Epithelial cell of proximal tubule (primary cell): ENCODE measurements around the gene EFHD2. TPM values are rescaled to one million over a fixed set of nuclear protein-coding genes. Genes with fewer than 3 reads are reported as not detected.

ENCODE experiments used
- DNase-seq: peaks from one replicate; pipeline ENCODE4 v3.0.0-alpha.2; 2011; ENCODE audit warnings: low read depth
- H3K4me3 ChIP-seq: 2 replicates; pipeline ENCODE4 v1.5.1; 2011; ENCODE audit warnings: low read depth, mild to moderate bottlenecking, low read length
- total RNA-seq: library from RNA; depleted of rRNA; stranded (reverse); fragments of >200 nt; gene quantifications from 2 replicates; pipeline ENCODE4 v1.2.3, GENCODE V29; 2015
- TF ChIP-seq, protein P1 (sequence below): conservative IDR thresholded peaks from 2 replicates; pipeline ENCODE4 v1.5.1; 2012; ENCODE audit warnings: low read depth, mild to moderate bottlenecking, low read length

The EFHD2 gene
- total RNA-seq, 1 donor from 2014 or later = 122 TPM

DNA sequence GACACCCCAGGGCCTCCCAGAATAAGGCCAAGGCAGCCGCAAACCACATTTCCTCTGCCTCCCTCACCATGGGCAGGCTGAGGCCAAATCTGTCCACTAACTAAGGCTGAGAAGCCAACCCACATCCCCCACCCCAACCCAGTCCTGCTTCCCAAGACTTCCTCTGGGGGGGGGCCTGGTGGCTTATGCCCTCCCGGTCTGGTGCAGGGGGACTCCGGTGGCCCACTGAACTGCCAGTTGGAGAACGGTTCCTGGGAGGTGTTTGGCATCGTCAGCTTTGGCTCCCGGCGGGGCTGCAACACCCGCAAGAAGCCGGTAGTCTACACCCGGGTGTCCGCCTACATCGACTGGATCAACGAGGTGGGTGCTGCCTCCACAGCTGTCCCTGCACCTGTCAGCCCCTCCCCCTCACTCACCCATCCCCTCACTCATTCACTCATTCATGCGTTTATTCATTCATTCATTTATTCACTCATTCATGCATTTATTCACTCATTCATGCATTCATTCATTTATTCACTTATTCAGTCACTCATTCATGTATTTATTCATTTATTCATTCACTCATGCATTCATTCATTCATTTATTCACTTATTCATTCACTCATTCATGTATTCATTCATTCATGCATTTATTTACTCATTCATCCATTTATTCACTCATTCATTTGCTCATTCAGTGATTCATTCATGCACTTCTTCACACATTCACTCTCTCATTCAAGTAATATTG, 35.9 kb downstream of the EFHD2 start:
- no peak for DNase-seq
- no peak overlapping the region for H3K4me3 ChIP-seq
- TF ChIP-seq, protein P1, sequence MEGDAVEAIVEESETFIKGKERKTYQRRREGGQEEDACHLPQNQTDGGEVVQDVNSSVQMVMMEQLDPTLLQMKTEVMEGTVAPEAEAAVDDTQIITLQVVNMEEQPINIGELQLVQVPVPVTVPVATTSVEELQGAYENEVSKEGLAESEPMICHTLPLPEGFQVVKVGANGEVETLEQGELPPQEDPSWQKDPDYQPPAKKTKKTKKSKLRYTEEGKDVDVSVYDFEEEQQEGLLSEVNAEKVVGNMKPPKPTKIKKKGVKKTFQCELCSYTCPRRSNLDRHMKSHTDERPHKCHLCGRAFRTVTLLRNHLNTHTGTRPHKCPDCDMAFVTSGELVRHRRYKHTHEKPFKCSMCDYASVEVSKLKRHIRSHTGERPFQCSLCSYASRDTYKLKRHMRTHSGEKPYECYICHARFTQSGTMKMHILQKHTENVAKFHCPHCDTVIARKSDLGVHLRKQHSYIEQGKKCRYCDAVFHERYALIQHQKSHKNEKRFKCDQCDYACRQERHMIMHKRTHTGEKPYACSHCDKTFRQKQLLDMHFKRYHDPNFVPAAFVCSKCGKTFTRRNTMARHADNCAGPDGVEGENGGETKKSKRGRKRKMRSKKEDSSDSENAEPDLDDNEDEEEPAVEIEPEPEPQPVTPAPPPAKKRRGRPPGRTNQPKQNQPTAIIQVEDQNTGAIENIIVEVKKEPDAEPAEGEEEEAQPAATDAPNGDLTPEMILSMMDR = no peak

DNA sequence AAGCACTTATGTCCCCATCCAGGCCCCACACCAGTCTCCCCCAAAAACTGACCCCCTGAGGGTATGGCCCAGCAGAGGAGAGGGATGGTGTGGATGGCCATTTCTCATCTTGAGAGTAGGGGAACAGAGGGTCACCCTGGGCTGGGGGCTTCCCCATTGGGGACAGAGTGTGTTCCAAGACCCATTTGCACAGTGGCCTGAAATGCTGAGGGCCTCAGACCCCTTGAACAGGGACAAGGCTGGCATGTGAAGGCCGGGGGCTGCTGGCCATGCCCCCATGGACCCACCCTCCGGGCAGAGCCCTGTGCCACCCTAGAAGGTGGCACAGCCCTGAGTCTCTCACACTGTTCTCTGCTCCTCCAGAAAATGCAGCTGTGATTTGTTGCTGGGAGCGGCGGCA, 36.5 kb downstream of the EFHD2 start:
- no peak for DNase-seq
- TF ChIP-seq, protein P1 = no peak
- no peak overlapping the region for H3K4me3 ChIP-seq

DNA sequence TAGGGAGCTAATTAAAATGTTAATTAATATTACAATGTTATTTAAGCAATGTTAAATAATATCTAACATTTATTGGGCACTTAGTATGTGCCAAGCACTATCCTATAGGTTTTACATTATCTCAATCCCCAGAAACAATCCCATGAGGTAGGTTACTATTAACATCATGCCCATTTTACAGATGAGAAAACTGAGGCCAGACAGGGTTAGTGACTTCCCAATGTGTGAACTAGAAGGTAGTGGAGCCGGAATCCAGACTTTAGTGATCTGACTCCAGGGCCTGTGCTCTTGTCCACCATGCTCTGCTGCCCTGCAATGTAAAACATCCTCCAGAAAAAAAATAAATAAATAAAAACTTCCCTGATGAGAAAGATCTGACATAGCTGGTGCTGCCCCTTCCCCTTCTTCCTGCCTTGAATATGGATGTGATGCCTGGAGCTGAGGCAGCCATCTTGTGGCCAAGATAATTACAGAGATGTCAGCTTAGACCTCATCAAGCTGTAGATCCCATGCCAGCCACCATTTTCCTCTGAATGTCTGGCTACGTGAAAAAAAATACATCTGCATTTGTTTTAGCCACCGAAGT, 39.3 kb downstream of the EFHD2 start:
- H3K4me3 ChIP-seq = no peak overlapping the region
- no peak for DNase-seq
- TF ChIP-seq, protein P1 = no peak

DNA sequence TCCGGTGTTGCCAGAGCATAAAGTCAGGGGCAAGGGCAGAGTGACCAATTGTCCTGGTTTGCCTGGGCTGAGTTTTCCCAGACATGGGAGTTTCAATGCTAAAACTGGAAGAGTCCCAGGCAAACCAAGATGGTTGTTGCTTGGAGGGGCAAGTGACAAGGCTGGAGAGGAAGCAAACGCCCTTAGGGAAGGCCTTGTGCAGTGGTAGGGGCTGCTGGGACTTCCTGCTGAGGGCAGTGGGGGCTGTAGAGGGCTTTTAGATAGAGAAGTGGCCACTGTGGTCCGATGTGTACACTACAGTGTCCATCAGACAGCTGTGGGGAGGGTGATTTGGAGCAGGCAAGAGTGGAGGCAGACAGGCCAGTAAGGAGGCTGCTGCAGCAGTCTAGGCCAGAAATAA, 39.9 kb downstream of the EFHD2 start:
- TF ChIP-seq, protein P1 = no peak
- no peak for DNase-seq
- no peak overlapping the region for H3K4me3 ChIP-seq

DNA sequence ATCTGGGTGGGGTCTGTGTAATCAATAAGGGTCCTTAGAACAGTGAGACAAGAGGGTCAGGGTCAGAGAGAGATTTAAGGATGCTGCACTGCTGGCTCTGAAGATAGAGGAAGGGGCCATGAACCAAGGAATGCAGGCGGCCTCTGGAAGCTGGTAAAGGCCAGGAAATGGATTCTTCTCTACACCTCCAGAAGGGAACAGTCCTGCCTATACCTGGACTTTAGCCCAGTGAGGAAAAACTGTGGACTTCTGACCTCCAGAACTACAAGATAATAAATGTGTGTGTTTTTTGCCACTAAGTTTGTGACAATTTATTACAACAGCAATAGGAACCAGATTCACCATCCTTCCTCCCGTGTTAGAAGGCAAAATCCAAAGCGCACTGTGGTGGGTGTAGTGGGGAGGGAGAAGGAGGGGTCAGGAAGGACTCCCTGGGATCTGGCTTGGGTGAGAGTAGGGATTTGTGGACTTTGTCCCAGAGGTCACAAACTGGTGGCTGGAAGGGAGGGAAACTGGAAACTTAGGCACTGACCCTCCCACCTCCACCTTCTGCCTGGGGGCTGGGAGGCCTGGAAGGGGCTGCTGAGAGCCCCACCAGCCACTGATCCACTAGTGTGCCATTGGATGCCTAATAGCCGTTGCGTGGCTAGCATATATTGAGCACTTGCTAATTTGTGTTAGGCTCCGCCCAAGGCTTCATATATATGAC, 41.5 kb downstream of the EFHD2 start:
- TF ChIP-seq, protein P1 = no peak
- H3K4me3 ChIP-seq = no peak overlapping the region
- DNase-seq = no peak

DNA sequence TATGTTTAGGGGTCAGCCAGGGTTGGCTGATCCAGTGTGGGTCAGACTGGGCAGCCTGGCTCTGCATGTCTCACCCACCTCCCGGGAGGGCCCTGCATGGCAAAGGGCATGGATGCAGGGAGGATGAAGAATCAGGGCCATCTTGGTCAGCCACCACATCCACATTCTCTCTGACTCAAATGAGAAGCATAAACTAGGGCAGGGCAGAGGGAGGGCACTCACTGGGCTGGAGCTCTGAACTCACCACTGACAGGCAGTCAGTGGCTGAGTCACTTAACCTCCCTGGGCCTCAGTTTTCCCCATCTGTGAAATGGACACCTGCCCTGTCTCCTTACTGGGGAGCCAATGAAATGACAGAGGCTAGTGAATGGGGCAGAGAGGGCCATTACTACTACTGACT, 42.5 kb downstream of the EFHD2 start:
- no peak overlapping the region for H3K4me3 ChIP-seq
- TF ChIP-seq, protein P1 = no peak
- DNase-seq = no peak
